Esophagus muscularis mucosa (tissue), 4 donors: Measurements from ENCODE around the gene TCERG1L. TPM values are rescaled to one million over a fixed set of nuclear protein-coding genes. Genes with fewer than 3 reads are reported as not detected.
"Not testable (repeated sequence)": the region's sequence is repeated elsewhere in the genome, so short reads cannot be mapped to it uniquely, and the experiment has no call there.

ENCODE experiments used
- DNase-seq: peaks from one replicate; pipeline ENCODE4 v3.0.0-alpha.2; 2017; ENCODE audit errors: extremely low spot score
- H3K27ac ChIP-seq, 4 donors: fragments of 200-600 bp; sonication (generic); replicated peaks in 1 of 4; 1 replicate in 3 of 4; 2 replicates in 1 of 4; pipeline ENCODE4 v1.5.1; 2016 to 2019; ENCODE audit warnings: mild to moderate bottlenecking in 1 of 4
- H3K27me3 ChIP-seq, 4 donors: fragments of 200-600 bp; sonication (generic); one replicate each; pipeline versions ENCODE4 v1.5.1 to v1.6.0; 2016 to 2019
- H3K36me3 ChIP-seq, 4 donors: fragments of 200-600 bp; sonication (generic); one replicate each; pipeline ENCODE4 v1.5.1; 2016 to 2019
- H3K4me1 ChIP-seq, 4 donors: fragments of 200-600 bp; sonication (generic); one replicate each; pipeline ENCODE4 v1.5.1; 2016 to 2019
- H3K4me3 ChIP-seq, 4 donors: fragments of 200-600 bp; sonication (generic); 1 replicate in 2 of 4; 2 replicates in 2 of 4; pipeline ENCODE4 v1.5.1; 2016 to 2019; ENCODE audit warnings: mild to moderate bottlenecking in 4 of 4, moderate library complexity in 1 of 4
- H3K9me3 ChIP-seq, 4 donors: fragments of 200-600 bp; sonication (generic); 1 replicate in 3 of 4; 2 replicates in 1 of 4; pipeline ENCODE4 v1.5.1; 2016 to 2019
- EP300 ChIP-seq: sonication (generic); formaldehyde crosslinking; IDR thresholded peaks from one replicate; pipeline ENCODE4 v1.6.1; 2017; ENCODE audit warnings: antibody characterized with exemption
- POLR2A ChIP-seq: fragments of 450-650 bp; IDR thresholded peaks from one replicate; pipeline ENCODE4 v1.6.1; 2017; ENCODE audit warnings: antibody characterized with exemption, moderate library complexity, mild to moderate bottlenecking, low read depth
- POLR2AphosphoS5 ChIP-seq, 2 donors: sonication (generic); formaldehyde crosslinking; IDR thresholded peaks; one replicate each; pipeline ENCODE4 v1.6.1; 2017; ENCODE audit warnings: antibody characterized with exemption in 2 of 2
- WGBS: methylation state at CpG from one replicate; pipeline ENCODE4 v1.1.5; 2018; 5-methylcytosine and 5-hydroxymethylcytosine counted together
- intact Hi-C: fragments of 100-400 bp; cut with DNase I; formaldehyde crosslinking; loops from one replicate; pipeline ENCODE4 v1.15.1; 2023
- total RNA-seq, 4 donors: library from RNA; depleted of rRNA; stranded (reverse); fragments of >200 nt; gene quantifications; one replicate each; pipeline versions ENCODE4 v1.1.0 to v1.2.1, GENCODE V29; 2016
- TF ChIP-seq, protein P1 (sequence below), 3 experiments: fragments of 200-600 bp in 2 of 3; fragments of 450-650 bp in 1 of 3; sonication (generic) in 2 of 3; IDR thresholded peaks; one replicate each; pipeline ENCODE4 v1.5.1; 2017 to 2019; ENCODE audit warnings: antibody characterized with exemption in 3 of 3, mild to moderate bottlenecking in 2 of 3, moderate library complexity in 1 of 3

TCERG1L gene
- total RNA-seq, 4 donors from 2014 or later: not detected

DNA sequence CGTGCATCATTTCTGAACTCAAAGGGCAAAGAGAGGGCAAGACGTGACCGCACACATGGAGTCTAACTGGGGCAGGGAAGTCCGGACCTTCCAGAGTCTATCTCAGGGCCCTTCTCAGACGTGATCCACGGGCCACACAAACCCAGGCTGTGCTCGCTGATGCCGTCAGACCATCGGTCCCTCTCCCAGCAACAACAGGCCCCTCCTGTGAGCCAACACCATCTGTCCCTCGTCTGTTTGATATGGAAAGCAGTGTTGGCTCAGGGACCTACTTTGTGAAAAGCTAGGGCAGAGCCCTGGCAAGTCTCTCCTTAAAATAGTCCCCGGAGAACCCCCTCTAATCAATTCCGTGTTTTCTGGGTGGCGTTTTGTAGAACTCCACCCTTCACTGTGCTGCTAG, 208.8 kb downstream of the TCERG1L start:
- H3K27me3 ChIP-seq: peaks cover 0 to 6% (median 0%) of the 10 kb centered on the region in 4 donors
- H3K4me3 ChIP-seq: no peak overlapping the region
- intact Hi-C loops: no loop called here
- DNase-seq: no peak
- no peaks in the 10 kb centered on the region for H3K36me3 ChIP-seq
- 60% methylated on average over 13 of the region's 13 CpGs for WGBS
- H3K4me1 ChIP-seq: no peaks in the 10 kb centered on the region
- no peak overlapping the region for H3K27ac ChIP-seq
- no peaks in the 10 kb centered on the region for H3K9me3 ChIP-seq
- TF ChIP-seq EP300 (no peak), POLR2A (no peak), POLR2AphosphoS5 (IDR thresholded peaks at IDR 0.05) (no peak)
- TF ChIP-seq, protein P1, sequence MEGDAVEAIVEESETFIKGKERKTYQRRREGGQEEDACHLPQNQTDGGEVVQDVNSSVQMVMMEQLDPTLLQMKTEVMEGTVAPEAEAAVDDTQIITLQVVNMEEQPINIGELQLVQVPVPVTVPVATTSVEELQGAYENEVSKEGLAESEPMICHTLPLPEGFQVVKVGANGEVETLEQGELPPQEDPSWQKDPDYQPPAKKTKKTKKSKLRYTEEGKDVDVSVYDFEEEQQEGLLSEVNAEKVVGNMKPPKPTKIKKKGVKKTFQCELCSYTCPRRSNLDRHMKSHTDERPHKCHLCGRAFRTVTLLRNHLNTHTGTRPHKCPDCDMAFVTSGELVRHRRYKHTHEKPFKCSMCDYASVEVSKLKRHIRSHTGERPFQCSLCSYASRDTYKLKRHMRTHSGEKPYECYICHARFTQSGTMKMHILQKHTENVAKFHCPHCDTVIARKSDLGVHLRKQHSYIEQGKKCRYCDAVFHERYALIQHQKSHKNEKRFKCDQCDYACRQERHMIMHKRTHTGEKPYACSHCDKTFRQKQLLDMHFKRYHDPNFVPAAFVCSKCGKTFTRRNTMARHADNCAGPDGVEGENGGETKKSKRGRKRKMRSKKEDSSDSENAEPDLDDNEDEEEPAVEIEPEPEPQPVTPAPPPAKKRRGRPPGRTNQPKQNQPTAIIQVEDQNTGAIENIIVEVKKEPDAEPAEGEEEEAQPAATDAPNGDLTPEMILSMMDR (IDR thresholded peaks at IDR 0.05): no peak

DNA sequence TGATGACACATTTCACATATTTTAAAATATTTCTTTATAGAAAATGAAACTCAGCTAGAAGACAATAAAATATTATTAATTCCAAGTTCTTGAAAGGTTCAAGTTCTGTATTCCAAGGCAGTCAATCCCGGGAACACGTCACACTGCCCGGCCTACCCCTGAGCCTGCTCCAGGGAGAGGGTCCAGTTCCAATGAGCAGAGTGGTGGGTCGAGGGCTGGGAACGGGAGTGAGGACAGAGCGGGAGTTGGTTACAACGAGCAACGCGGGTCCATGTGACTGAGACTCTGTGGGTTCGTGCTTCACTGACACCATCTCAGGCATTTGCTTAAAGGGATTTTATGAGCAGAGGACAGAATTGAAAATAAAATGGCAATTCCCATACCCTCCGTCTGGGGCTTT, 209.4 kb downstream of the TCERG1L start:
- Histone ChIP-seq H3K9me3 (no peaks in the 10 kb centered on the region), H3K4me3 (no peak overlapping the region), H3K27ac (no peak overlapping the region), H3K36me3 (no peaks in the 10 kb centered on the region), H3K4me1 (no peaks in the 10 kb centered on the region), H3K27me3 (peaks cover 0 to 6% (median 0%) of the 10 kb centered on the region in 4 donors)
- intact Hi-C loops: no loop called here
- no peak for DNase-seq
- 87% methylated on average over 11 of the region's 11 CpGs for WGBS
- TF ChIP-seq EP300 (no peak), POLR2A (no peak), POLR2AphosphoS5 (IDR thresholded peaks at IDR 0.05) (no peak)
- TF ChIP-seq, protein P1 (IDR thresholded peaks at IDR 0.05): no peak

DNA sequence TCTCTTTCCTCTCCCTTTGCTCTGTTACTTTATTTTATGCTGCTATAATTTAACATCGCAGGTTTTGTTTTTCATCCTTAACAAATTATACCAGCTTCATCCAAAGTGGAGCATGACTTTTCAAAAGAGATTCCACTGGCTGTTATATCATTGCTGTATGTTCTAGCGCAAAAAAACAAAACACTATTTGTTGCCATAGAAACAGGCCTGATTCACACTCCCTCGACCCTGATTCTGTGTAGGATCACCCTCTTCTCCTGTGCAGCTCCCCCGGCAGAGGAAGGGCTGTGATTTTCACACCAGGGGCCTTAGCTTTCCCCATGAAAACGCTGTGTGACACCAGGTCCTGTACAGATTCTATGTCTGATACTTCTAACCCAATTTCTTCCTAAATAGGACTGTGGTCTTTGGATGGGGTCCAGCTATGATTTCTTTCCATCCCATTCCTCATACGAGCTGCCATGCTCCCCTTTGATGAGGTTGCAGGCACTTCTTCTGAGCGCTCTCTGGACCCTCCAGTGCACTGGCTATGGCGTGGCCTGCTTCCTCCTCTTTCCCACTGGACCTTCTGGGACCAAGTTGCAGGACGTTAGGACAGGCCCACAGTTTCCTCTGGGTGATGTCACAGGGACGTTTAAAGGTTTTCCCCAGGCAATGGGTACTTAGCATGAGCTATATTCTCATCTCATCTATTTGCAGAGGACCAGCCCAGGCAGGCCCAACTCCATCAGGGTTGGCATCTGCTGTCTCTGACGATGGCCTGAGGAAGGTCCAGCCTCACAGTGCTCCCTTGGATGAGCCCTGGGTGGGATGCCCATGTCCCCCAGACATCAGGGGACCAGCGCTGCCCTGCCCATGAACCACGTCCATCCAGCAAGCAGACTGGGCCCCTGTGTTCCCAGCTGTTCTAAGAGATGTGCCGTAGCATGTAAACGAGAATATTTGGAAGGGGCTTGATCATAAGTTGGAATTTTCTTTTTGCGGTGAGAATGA, 210.8 kb downstream of the TCERG1L start:
- 70% methylated on average over 16 of the region's 16 CpGs for WGBS
- H3K27ac ChIP-seq, H3K9me3 ChIP-seq, H3K36me3 ChIP-seq, H3K4me3 ChIP-seq, H3K27me3 ChIP-seq, intact Hi-C loops, DNase-seq, H3K4me1 ChIP-seq: not testable (repeated sequence)

DNA sequence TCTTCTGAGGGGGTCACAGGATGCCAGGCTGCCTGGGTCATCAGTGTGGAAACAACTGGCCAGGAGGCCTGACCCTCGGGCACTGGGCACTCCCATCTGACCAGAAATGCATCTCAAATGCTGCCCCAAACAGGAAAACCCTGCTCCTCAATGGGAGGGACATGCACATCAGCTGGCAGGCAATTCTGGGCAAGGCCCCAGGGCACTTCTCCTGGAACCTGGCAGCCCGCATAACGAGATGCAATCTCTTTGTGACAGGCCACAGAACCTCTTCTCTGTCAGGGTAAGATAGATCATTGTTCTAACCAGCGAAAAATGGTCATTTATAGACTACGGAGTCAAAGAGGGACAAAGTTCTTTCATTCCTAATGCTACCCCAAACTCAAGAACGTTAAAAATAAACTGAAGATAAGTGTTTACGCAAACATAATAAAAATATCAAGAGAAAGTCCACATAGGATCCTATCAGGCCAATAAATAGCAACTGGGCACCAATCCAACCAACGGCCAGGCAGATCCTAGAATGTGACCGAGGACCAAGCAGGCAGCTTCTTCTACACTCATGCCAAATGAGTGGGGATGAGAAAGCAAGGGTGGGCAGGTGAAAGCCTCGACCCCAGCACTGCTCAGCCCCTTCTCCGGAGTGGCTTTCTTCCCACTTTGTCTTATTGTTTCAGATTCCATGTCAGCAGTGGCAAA, 212.3 kb downstream of the TCERG1L start:
- Histone ChIP-seq H3K27ac (no peak overlapping the region), H3K4me1 (peaks cover 0 to 9% (median 2%) of the 10 kb centered on the region in 4 donors), H3K36me3 (no peaks in the 10 kb centered on the region), H3K9me3 (no peaks in the 10 kb centered on the region), H3K27me3 (peaks cover 0 to 15% (median 0%) of the 10 kb centered on the region in 4 donors), H3K4me3 (no peak overlapping the region)
- no peak for DNase-seq
- WGBS: 77% methylated on average over 11 of the region's 11 CpGs
- intact Hi-C loops: no loop called here
- TF ChIP-seq, protein P1 (IDR thresholded peaks at IDR 0.05): no peak
- no peak for TF ChIP-seq POLR2AphosphoS5 (IDR thresholded peaks at IDR 0.05)
- no peak for TF ChIP-seq POLR2A
- TF ChIP-seq EP300: no peak

DNA sequence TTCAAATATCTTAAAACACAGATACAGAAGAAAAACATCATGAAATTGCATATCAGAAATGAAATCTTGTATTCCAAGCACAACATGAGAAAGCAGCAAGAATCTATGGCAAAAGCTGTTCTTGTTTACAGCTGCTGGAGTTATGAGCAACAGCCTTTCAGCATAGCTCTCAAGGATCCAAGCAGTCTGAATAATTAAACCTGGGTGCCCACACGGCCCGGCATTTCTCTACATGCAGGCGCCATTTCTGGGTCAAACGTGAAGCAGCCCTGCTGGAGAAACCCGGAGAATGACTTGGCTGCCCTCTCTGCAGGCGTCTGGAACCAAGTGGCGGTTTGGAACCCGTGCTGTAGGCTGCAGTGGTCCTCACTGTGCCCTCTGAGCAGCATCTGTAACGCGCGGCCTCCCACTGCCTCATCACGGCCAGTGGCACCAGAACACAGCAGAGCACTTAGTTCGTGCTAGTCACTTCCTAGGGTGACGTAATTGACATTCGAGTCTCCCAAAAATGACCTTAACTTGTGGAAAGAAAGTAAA, 213.0 kb downstream of the TCERG1L start:
- intact Hi-C loops: no loop called here
- no peaks in the 10 kb centered on the region for H3K9me3 ChIP-seq
- H3K36me3 ChIP-seq: no peaks in the 10 kb centered on the region
- H3K27ac ChIP-seq: no peak overlapping the region
- DNase-seq: no peak
- H3K4me3 ChIP-seq: no peak overlapping the region
- peaks cover 0 to 20% (median 0%) of the 10 kb centered on the region in 4 donors for H3K27me3 ChIP-seq
- 90% methylated on average over 10 of the region's 15 CpGs for WGBS
- TF ChIP-seq, protein P1 (IDR thresholded peaks at IDR 0.05): no peak
- TF ChIP-seq EP300 (no peak), POLR2A (no peak), POLR2AphosphoS5 (IDR thresholded peaks at IDR 0.05) (no peak)
- peaks cover 0 to 9% (median 2%) of the 10 kb centered on the region in 4 donors for H3K4me1 ChIP-seq
